ENCODE measurements around the gene ASAP2. TPM values are rescaled to one million over a fixed set of nuclear protein-coding genes. Genes with fewer than 3 reads are reported as not detected.
A peak's percentile ranks its signal among the peaks of the same experiment; 100 is the strongest.

Gene ASAP2
- polyA plus RNA-seq, 2 donors: 4.0 to 5.3 TPM

DNA sequence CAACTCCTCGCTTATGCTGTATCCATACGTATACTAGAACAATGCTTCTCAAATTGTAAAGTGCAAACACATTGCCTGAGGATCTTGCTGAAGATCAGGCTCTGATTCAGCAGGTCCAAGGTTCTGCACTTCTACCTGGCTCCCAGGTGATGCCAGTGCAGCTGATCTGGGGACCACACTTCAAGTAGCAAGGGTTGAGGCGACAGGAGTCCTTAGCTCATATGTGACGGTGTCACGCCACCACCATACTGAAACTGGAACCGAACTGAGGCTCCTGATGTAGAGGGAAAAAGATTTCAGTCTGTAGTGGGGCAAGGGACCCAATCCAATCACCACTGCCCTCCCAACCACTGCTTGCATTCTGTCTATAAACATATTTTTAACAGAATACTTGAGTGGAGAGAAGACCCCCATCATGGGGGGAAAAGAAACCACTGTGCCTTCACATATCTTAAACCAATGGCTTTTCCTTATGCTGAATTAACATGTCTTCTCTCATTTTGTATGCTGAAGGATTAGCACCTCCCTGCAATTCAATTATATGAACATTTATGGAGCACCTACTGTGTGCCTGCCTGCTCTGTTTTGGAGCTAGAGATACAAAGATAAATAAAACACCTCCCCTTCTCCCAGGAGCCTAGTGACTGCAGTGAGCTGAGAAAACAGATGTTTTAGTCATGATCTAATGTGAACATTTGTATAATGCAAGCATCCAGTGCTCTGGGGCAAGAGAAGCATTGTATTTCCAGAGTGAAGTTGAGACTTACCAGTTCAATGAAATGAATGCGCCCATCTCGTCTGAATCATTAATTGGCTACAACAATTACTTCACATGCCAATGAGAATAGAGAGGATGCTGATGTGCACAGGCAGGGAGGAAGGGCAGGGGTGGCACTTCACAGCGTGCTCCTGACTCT lies 6.6 kb upstream of the ASAP2 start:
- Histone ChIP-seq H3K4me3 (ENCODE audit: low read depth in 1 of 2, low read length in 2 of 2) (no peak overlapping the region), H3K27me3 (ENCODE audit: control insufficient read depth in 1 of 2, insufficient read depth in 2 of 2, low read length in 2 of 2) (no peaks in the 10 kb centered on the region), H3K4me1 (ENCODE audit: control insufficient read depth in 2 of 2, insufficient read depth in 2 of 2, low read length in 1 of 2) (peaks cover 0 to 2% of the 10 kb centered on the region in 2 donors), H3K27ac (ENCODE audit: low read depth in 2 of 2, low read length in 1 of 2) (no peak overlapping the region), H3K36me3 (ENCODE audit: control insufficient read depth in 2 of 2, insufficient read depth in 2 of 2, low read length in 1 of 2) (no peaks in the 10 kb centered on the region), H3K9me3 (ENCODE audit: control insufficient read depth in 2 of 2, insufficient read depth in 1 of 2, low read depth in 1 of 2, low read length in 1 of 2) (no peaks in the 10 kb centered on the region)
- WGBS, 2 donors: 81 to 85% methylated on average over 9 of the region's 9 CpGs

DNA sequence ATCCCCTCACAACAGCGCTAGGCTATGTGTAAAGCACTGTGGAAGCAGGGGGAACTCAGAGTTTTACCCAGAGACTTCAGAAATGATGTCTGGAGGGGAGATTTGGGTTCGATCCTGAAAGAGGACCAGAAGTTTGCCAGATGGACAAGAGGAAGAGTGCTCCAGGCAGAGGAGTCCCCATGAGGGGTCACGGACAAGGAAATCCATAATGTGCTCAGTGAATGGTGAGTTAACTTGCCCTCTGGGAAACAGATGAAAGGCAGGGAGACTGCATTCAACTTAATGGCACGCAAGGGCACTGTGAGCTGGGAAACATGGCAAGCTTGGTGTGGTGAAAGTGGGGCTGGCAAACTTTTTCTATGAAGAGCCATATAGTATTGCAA lies 6.0 kb upstream of the ASAP2 start:
- H3K36me3 ChIP-seq (ENCODE audit: control insufficient read depth in 2 of 2, insufficient read depth in 2 of 2, low read length in 1 of 2): no peaks in the 10 kb centered on the region
- H3K4me3 ChIP-seq (ENCODE audit: low read depth in 1 of 2, low read length in 2 of 2): no peak overlapping the region
- peaks cover 0 to 2% of the 10 kb centered on the region in 2 donors for H3K4me1 ChIP-seq (ENCODE audit: control insufficient read depth in 2 of 2, insufficient read depth in 2 of 2, low read length in 1 of 2)
- no peak overlapping the region for H3K27ac ChIP-seq (ENCODE audit: low read depth in 2 of 2, low read length in 1 of 2)
- no peaks in the 10 kb centered on the region for H3K9me3 ChIP-seq (ENCODE audit: control insufficient read depth in 2 of 2, insufficient read depth in 1 of 2, low read depth in 1 of 2, low read length in 1 of 2)
- H3K27me3 ChIP-seq (ENCODE audit: control insufficient read depth in 1 of 2, insufficient read depth in 2 of 2, low read length in 2 of 2): no peaks in the 10 kb centered on the region
- 87% methylated on average over 4 of the region's 4 CpGs for WGBS, 2 donors

DNA sequence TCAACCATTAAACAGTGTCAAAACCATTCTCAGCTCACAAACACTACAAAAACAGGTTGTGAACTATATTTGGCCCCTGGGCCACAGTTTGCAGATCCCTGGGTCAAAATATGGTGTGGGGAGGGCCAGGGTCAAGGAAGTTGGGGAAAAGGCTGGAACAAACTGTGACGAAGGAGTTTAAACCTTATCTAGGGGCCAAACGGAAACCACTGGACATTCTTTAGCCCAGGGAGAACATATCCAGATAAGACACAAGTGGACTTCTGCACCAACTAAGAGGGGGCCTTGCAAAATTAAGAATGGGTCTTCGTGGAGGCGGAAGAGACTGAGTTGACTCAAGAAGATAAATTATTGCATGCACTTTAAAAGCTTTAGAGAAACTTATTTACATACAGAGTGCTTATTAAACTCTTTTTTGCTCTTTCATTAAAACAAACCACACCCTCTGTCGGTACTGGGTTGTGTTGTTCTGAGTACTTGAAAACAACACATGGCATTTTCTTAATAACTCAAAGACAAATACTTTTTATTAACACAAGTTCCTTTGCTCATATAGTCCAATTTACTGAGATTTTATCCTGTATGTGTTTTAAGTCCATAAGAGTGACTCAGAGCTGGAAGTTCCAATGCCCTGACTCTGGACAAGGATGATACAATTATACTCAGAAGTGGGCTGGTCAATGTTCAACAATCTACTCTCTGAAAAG lies 5.3 kb upstream of the ASAP2 start:
- no peaks in the 10 kb centered on the region for H3K27me3 ChIP-seq (ENCODE audit: control insufficient read depth in 1 of 2, insufficient read depth in 2 of 2, low read length in 2 of 2)

DNA sequence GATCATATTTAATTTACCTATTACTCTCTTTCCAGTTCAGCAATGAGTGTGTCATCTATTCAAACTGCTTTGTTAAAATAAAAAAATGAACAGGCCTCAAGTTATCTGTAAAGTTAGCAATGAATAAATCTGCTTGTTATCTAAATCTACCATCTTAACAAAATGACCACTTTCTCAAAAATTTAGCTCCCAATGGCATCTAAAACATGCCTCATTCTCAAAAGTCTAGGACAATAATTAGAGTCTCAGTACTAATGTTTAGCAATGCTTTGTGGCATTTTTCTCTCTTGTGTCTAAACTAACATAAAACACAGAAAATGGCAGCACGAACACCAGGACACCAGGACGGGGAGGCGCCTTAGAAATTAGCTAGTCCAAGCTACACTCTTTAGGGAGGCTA lies 3.6 kb upstream of the ASAP2 start:
- H3K27me3 ChIP-seq (ENCODE audit: control insufficient read depth in 1 of 2, insufficient read depth in 2 of 2, low read length in 2 of 2): no peaks in the 10 kb centered on the region
- H3K4me1 ChIP-seq (ENCODE audit: control insufficient read depth in 2 of 2, insufficient read depth in 2 of 2, low read length in 1 of 2): peaks cover 0 to 2% of the 10 kb centered on the region in 2 donors
- H3K4me3 ChIP-seq (ENCODE audit: low read depth in 1 of 2, low read length in 2 of 2): no peak overlapping the region
- H3K9me3 ChIP-seq (ENCODE audit: control insufficient read depth in 2 of 2, insufficient read depth in 1 of 2, low read depth in 1 of 2, low read length in 1 of 2): no peaks in the 10 kb centered on the region
- no peak overlapping the region for H3K27ac ChIP-seq (ENCODE audit: low read depth in 2 of 2, low read length in 1 of 2)
- H3K36me3 ChIP-seq (ENCODE audit: control insufficient read depth in 2 of 2, insufficient read depth in 2 of 2, low read length in 1 of 2): no peaks in the 10 kb centered on the region
- WGBS, 2 donors: 99 to 100% methylated on average over 3 of the region's 3 CpGs

More for the DNA sequence above, 5.3 kb upstream of the ASAP2 start:
- Histone ChIP-seq H3K9me3 (ENCODE audit: control insufficient read depth in 2 of 2, insufficient read depth in 1 of 2, low read depth in 1 of 2, low read length in 1 of 2) (no peaks in the 10 kb centered on the region), H3K4me3 (ENCODE audit: low read depth in 1 of 2, low read length in 2 of 2) (no peak overlapping the region), H3K36me3 (ENCODE audit: control insufficient read depth in 2 of 2, insufficient read depth in 2 of 2, low read length in 1 of 2) (no peaks in the 10 kb centered on the region), H3K4me1 (ENCODE audit: control insufficient read depth in 2 of 2, insufficient read depth in 2 of 2, low read length in 1 of 2) (peaks cover 0 to 4% of the 10 kb centered on the region in 2 donors), H3K27ac (ENCODE audit: low read depth in 2 of 2, low read length in 1 of 2) (no peak overlapping the region)
- 84 to 86% methylated on average over 5 of the region's 5 CpGs for WGBS, 2 donors

DNA sequence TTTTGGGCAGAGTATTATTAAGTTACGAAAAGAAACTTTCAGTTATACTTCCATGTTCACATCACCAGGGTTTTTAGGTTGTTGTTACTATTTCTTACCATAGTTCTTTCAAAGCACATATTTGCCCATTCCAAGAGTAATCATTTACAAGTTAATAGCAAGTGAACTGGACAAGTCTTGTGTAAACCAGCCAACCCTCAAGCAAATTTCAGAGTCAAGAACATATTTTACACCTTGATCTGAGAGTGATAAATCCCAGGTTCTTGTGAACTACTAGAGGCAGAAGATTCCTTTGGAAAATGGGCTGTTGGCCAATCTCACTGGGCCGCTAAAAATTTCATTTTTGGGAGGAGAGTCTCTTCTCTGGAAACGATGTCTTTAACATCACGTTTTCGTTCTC lies 2.7 kb upstream of the ASAP2 start:
- Histone ChIP-seq H3K4me1 (ENCODE audit: control insufficient read depth in 2 of 2, insufficient read depth in 2 of 2, low read length in 1 of 2) (peaks cover 0 to 2% of the 10 kb centered on the region in 2 donors), H3K36me3 (ENCODE audit: control insufficient read depth in 2 of 2, insufficient read depth in 2 of 2, low read length in 1 of 2) (no peaks in the 10 kb centered on the region), H3K27me3 (ENCODE audit: control insufficient read depth in 1 of 2, insufficient read depth in 2 of 2, low read length in 2 of 2) (no peaks in the 10 kb centered on the region), H3K9me3 (ENCODE audit: control insufficient read depth in 2 of 2, insufficient read depth in 1 of 2, low read depth in 1 of 2, low read length in 1 of 2) (no peaks in the 10 kb centered on the region), H3K4me3 (ENCODE audit: low read depth in 1 of 2, low read length in 2 of 2) (no peak overlapping the region), H3K27ac (ENCODE audit: low read depth in 2 of 2, low read length in 1 of 2) (no peak overlapping the region)
- WGBS, 2 donors: 88 to 96% methylated on average over 5 of the region's 5 CpGs

DNA sequence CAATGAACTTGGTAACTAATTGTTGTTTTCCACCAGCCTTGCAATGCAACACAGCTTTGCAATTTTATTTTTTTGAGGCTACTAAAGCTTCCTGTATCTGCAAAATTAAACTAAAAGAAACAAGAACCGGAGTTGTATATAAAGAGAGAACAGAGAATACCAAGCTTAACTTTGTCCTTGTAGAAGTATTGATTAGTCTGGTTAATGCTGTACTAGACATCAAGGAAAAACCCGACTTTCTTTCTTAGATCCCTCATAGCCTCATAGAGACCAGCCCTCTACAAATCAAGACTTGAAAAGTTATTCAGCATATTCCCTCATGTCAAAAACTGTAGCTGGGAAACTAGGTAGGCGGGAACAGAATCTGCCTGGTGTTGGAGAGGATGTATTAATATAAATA lies 1.7 kb upstream of the ASAP2 start:
- Histone ChIP-seq H3K36me3 (ENCODE audit: control insufficient read depth in 2 of 2, insufficient read depth in 2 of 2, low read length in 1 of 2) (no peaks in the 10 kb centered on the region), H3K9me3 (ENCODE audit: control insufficient read depth in 2 of 2, insufficient read depth in 1 of 2, low read depth in 1 of 2, low read length in 1 of 2) (no peaks in the 10 kb centered on the region), H3K4me1 (ENCODE audit: control insufficient read depth in 2 of 2, insufficient read depth in 2 of 2, low read length in 1 of 2) (peaks cover 0 to 2% of the 10 kb centered on the region in 2 donors), H3K4me3 (ENCODE audit: low read depth in 1 of 2, low read length in 2 of 2) (no peak overlapping the region), H3K27me3 (ENCODE audit: control insufficient read depth in 1 of 2, insufficient read depth in 2 of 2, low read length in 2 of 2) (no peaks in the 10 kb centered on the region), H3K27ac (ENCODE audit: low read depth in 2 of 2, low read length in 1 of 2) (no peak overlapping the region)
- 61 to 93% methylated on average over 3 of the region's 3 CpGs for WGBS, 2 donors

DNA sequence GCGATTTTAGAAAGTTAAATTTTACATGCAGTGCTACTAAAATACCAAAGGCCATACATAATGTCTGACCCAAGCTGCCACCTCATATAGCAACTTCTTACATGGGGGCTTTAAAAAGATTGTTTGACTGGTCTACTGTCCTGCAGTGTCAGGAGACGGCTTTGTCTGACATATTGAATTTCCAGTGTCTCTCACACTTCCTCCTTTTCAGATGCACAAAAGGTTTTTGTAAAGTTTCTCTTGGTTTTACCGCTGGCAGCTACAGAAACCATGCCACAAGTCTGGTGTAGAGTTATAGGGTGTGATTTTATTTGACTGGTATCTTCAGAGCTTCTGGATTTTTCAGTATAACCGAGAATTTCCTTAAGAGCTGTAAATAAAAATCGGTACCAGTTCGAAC lies 1.1 kb upstream of the ASAP2 start:
- Histone ChIP-seq H3K4me1 (ENCODE audit: control insufficient read depth in 2 of 2, insufficient read depth in 2 of 2, low read length in 1 of 2) (peaks cover 0 to 2% of the 10 kb centered on the region in 2 donors), H3K4me3 (ENCODE audit: low read depth in 1 of 2, low read length in 2 of 2) (peak overlapping the region in 1 of 2 donors; percentile 58), H3K36me3 (ENCODE audit: control insufficient read depth in 2 of 2, insufficient read depth in 2 of 2, low read length in 1 of 2) (no peaks in the 10 kb centered on the region), H3K9me3 (ENCODE audit: control insufficient read depth in 2 of 2, insufficient read depth in 1 of 2, low read depth in 1 of 2, low read length in 1 of 2) (no peaks in the 10 kb centered on the region), H3K27me3 (ENCODE audit: control insufficient read depth in 1 of 2, insufficient read depth in 2 of 2, low read length in 2 of 2) (no peaks in the 10 kb centered on the region), H3K27ac (ENCODE audit: low read depth in 2 of 2, low read length in 1 of 2) (no peak overlapping the region)
- WGBS, 2 donors: 46 to 58% methylated on average over 6 of the region's 6 CpGs

DNA sequence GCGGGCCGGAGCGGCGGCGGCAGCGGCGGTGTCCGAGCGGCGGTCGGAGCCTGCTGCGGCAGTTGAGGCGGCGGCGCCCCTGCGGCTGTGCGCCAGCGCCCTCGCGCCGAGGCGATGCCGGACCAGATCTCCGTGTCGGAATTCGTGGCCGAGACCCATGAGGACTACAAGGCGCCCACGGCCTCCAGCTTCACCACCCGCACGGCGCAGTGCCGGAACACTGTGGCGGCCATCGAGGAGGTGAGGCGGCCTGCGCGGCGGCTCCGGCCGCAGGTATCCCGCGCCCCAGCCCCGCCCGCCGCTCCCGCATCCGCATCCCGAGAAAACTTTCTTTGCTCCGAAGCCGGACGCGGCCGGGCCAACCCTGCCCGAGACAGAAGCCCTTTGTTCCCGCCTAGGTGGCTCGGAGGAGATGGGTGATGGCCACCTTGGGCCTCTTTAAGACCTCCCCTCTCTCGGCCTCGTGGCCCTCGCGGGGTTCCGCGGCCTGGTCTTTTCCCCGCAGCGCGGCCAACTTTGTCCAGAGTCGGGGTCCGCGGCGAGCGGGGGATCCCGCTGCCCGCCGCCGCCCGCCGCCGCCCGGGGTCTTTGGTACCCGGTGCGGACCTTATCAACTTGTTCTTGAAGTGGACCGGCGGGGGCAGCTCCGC lies 504 bp downstream of the ASAP2 start:
- H3K4me3 ChIP-seq (ENCODE audit: low read depth in 1 of 2, low read length in 2 of 2): peak overlapping the region; percentile 79 to 82
- H3K36me3 ChIP-seq (ENCODE audit: control insufficient read depth in 2 of 2, insufficient read depth in 2 of 2, low read length in 1 of 2): no peaks in the 10 kb centered on the region
- 0 to 1% methylated on average over 75 to 84 of the region's 84 CpGs for WGBS, 2 donors
- no peaks in the 10 kb centered on the region for H3K9me3 ChIP-seq (ENCODE audit: control insufficient read depth in 2 of 2, insufficient read depth in 1 of 2, low read depth in 1 of 2, low read length in 1 of 2)
- H3K27ac ChIP-seq (ENCODE audit: low read depth in 2 of 2, low read length in 1 of 2): peak overlapping the region; percentile 88
- H3K4me1 ChIP-seq (ENCODE audit: control insufficient read depth in 2 of 2, insufficient read depth in 2 of 2, low read length in 1 of 2): peaks cover 0 to 2% of the 10 kb centered on the region in 2 donors
- no peaks in the 10 kb centered on the region for H3K27me3 ChIP-seq (ENCODE audit: control insufficient read depth in 1 of 2, insufficient read depth in 2 of 2, low read length in 2 of 2)

DNA sequence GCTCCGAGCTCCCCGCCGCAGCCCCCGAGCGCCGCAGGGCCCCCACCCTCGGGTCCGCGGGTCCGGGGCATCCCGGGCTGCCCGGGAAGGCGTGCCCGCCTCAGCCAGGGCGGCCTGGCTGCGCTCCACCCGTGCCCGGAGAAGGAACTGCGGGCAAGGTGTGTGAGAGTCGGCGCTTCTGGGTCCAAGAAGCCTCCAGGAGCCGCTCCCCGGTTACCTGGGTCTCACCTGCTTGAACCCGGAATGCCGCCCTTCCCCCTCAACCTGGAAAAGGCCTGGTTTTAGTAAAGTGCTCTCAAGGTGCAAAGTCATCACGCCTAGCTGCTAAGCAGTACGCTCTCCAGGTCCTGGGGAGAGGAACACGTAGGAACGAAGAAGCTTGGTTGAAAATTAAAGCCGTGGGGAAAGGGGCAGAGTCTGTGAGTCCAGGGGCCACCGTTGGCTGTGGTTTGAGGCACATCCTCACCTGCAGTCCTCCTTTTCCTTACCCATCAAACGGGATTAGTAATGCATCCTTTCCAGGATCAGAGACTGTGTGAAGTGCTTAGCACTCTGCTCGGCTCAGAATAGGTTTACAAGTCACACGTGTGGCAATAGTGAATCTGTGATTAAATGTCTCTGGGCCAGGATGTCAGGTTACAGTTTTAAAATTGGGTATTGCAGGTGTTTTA lies 1.2 kb downstream of the ASAP2 start:
- no peaks in the 10 kb centered on the region for H3K27me3 ChIP-seq (ENCODE audit: control insufficient read depth in 1 of 2, insufficient read depth in 2 of 2, low read length in 2 of 2)
- H3K27ac ChIP-seq (ENCODE audit: low read depth in 2 of 2, low read length in 1 of 2): peak overlapping the region; percentile 88
- H3K9me3 ChIP-seq (ENCODE audit: control insufficient read depth in 2 of 2, insufficient read depth in 1 of 2, low read depth in 1 of 2, low read length in 1 of 2): no peaks in the 10 kb centered on the region
- peak overlapping the region; percentile 79 to 82 for H3K4me3 ChIP-seq (ENCODE audit: low read depth in 1 of 2, low read length in 2 of 2)
- H3K4me1 ChIP-seq (ENCODE audit: control insufficient read depth in 2 of 2, insufficient read depth in 2 of 2, low read length in 1 of 2): peaks cover 0 to 6% of the 10 kb centered on the region in 2 donors
- 1 to 2% methylated on average over 31 to 34 of the region's 34 CpGs for WGBS, 2 donors
- H3K36me3 ChIP-seq (ENCODE audit: control insufficient read depth in 2 of 2, insufficient read depth in 2 of 2, low read length in 1 of 2): no peaks in the 10 kb centered on the region
